LoVo (cell line): ENCODE measurements around the gene RMRP.

ENCODE experiments used
- DNase-seq: peaks from one replicate; pipeline ENCODE4 v3.0.0-alpha.2; 2016; ENCODE audit warnings: low spot score

The RMRP gene

DNA sequence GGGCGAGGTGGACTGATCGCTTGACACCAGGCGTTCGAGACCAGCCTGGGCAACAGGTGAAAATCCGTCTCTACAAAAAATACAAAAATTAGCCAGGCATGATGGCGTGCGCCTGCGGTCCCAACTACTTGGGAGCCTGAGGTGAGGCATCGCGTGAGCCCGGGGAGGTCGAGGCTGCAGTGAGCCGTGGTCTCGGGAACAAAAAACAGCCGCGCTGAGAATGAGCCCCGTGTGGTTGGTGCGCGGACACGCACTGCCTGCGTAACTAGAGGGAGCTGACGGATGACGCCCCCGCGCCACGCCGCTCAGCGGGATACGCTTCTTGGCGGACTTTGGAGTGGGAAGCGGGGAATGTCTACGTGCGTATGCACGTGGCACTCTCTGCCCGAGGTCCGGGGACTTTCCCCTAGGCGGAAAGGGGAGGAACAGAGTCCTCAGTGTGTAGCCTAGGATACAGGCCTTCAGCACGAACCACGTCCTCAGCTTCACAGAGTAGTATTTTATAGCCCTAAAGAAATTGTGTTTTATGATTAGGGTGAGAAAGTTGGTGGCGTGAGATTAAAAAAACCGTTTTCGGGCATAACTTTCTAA is at the start of gene RMRP:
Gene RMRP, minus strand, starts transcription at position 474 of the 591 bp plus-strand sequence.
- peak; percentile 98 for DNase-seq

DNA sequence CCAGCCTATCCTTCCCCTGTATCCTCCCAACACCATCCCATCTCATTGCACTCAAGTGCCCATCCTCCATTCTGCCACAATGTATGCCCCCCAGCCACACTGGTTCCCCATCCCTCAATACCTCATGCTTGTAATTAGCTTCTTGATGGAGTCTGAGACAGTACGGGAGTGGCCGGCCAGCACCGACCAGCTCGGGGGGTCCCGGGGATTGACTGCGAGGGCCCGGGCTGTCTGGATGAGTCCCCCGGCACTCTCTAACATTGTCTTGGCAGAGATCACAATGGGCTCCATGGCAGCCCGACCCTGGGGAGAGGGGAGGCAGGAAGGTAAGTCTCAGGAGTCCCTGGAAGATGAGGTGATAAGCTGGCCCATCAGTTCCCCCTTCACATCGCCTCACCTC is 49.1 kb upstream of the RMRP start:
- no peak for DNase-seq

DNA sequence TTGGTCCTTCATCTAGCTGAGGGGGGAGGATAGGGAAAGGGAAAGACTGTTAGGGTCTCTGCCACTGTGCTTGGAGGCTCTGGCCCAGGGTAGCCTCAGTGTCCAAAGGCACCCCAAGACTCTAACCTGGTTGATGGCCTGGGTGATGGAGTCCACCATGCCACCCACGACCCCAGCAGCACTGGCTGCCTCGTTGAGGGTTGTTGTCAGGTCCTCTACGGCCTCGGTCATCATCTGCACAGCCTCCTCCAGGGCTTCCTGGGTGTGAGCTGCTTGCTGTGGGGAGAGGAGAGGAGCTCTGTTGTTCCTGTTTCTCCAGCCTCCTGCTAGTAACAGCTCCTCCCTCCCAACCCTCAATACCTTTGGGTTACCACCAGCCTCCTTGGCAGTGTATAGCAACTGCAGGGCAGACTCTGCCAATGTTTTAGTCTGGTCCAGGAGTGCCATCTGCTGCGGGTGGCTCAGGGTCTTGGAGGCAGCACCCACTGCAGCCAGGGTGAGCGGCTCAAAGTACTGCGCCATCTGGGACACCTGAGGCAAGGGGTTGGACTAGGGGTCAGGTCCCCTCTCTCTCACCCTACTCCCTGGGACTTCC is 48.1 kb upstream of the RMRP start:
- DNase-seq = no peak

DNA sequence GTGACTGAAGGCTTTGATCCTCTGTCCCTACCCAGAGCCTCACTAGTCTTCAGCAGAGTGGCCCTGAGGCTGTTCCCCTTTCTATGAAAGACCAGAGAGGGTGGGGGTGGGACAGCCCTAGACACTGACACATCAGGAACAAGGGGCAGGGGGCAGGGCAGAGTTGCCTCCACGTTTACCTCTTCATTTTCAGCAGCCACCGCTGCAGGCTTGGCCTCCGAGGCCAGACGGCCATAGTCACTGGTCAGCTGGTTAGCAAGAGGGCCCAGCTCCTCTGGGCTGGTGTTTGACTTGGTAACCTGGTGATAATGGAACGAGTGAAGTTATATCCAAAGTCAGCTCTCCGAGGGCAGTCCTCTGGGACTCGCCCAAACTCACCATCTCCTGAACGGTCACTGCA is 47.6 kb upstream of the RMRP start:
- DNase-seq = no peak

DNA sequence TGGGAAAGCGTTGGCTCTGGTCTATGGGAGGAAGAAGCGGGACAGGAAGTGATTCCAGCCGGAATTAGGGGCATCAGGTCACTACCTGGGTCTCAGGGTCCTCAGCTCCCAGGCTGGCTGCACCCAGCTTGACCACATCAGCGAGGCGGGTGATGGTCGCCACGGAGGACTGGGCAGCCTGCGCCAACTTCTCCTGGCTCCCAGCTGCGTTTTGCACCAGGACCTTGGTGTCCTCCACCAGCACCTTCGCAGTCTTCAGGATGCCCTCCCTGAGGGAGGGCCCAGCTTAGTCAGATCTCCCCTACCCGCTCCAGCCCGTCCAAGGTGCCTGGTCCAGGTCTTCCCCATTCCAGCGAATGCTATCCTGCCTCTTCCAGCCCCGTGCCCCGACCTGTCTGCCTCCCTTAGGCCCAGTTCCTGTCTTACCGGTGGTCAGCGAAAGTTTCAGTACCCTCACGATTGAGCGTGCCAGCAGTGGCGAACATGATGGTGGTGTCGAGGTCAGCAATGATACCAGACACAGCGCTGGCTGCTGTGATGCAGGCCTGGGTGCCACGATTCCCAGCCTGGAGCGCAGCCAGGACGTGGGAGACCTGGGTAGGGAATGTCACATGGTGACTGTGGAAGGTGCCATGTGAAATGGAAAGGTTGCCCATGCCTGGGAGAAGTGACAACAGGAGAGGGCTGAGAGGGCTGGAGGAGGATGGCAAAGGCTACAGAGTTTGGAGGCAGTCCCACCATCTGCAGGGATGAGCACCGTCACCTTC is 46.3 kb upstream of the RMRP start:
- DNase-seq = no peak

DNA sequence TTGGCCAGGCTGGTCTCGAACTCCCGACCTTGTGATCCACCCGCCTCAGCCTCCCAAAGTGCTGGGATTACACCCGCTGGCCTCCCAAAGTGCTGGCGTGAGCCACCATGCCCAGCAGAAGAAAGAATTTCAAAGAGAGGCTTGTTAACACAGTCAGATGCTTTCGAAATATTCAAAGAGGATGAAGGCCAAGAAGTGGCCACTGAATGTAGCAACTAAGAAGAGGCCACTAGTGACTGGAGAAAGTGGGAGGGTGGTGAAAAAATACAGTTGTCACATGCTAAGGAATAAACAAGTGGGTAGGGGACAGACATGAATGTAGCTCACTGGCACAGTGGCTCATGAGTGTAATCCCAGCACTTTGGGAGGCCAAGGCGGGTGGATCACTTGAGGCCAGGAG is 44.9 kb upstream of the RMRP start:
- DNase-seq = no peak

GRCh38 chr9:35700942-35701341 is 43.1 kb upstream of the RMRP start:
- DNase-seq = no peak

GRCh38 chr9:35700031-35700430 is 42.2 kb upstream of the RMRP start:
- DNase-seq = no peak

DNA sequence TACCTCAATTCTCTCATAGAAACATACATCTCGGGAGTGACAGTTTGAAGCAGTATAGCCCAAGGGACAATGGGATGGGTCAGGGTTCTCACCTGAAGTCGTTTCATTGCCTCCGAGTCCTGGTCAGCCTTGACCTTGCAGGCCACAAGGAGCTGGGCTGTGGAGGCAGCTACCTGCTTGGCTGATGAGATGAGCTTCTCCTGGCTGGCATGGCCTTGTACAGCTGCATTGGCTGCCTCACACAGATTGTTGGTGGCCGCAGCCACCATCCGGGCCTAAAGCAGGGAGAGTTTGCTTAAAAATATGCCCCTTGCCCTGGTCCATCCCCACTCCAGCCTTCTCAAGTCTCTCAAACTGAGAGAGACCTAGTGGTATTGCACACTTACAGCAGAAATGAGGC is 40.4 kb upstream of the RMRP start:
- DNase-seq = no peak

GRCh38 chr9:35697486-35697885 is 39.7 kb upstream of the RMRP start:
- DNase-seq = no peak

GRCh38 chr9:35696520-35697215 is 38.8 kb upstream of the RMRP start:
- DNase-seq = peak; percentile 65

- no peak for DNase-seq
Observed at GRCh38 chr9:35695943-35696401, 38.2 kb upstream of the RMRP start.

- no peak for DNase-seq
Observed at GRCh38 chr9:35691757-35692301, 34.0 kb upstream of the RMRP start.

DNA sequence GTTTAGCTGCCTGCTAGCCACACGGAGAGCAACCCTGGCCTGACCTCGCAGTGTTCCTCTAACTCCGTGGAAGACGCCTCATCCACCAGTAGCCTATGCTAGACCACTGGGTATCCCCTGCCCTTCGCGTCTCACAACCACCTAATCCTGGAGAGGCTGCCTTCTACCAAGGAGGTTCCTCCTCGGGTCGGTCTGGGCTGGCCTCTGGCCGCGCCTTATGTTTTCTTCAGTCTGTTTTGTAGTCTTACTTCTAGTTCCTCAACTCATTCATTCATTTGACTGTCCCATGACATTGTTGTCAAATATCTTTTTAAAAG is 33.5 kb upstream of the RMRP start:
- DNase-seq = no peak

DNA sequence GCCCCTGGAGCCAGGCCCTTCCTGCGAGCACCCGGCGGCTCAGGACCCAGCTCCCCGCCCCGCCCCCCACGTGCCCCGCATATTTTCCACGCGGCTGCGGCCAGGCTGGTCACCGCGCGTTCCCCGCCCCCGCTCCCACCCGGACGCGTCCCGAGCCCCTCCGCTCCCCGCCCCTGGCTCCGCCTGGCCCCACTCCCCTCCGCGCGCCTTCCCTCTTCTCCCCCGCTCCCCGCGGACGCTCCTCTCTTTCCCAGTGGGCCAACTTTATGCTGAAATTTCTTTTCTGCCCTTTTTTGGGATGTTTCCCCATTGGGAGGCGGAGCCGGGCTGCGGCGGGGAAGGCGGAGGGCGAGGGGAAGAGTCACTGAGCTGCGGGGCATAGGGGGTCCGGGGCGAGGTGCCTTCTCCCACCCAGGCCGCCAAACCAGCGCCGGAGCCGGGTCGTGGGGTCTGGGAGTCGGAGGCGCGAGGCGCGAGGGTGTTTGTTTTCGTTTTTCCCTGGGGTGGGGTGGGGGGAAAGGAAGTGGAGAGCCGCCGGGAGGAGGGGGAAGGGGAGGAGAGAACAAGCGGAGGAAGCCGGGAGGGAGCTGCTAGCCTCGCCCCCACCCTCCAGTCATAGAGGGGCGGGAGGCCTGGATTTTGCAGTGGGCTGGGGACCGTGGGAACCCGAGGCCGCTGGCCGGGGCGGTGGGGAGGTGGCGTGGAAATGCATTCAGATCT is 33.0 kb upstream of the RMRP start:
- peak; percentile 11 for DNase-seq

DNA sequence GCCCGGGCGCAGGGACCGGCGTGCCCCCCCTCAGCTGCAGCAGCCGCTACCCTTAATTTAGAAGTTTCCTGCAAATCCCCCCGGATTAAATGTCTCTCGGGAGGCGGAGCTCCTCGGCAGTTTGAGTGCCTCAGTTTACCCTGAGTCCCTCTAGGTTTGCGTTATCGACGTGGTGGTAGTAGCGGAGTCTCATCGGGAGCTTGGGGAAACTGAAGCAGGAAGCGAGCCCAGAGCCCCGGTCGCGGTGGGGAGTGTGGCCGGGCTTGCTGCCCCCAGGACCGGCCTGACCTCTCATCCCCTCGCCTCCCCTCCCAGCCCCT is 32.4 kb upstream of the RMRP start:
- no peak for DNase-seq

- DNase-seq = no peak
Observed at GRCh38 chr9:35689542-35690293, 31.9 kb upstream of the RMRP start, which contains the start of gene TPM2. TSS of gene TPM2 (minus strand) at chr9:35689925. CDS start at chr9:35689817, 108 bp downstream.

- no peak for DNase-seq
Observed at GRCh38 chr9:35688558-35689541, 31.0 kb upstream of the RMRP start.

GRCh38 chr9:35687972-35688557 is 30.2 kb upstream of the RMRP start:
- no peak for DNase-seq

DNA sequence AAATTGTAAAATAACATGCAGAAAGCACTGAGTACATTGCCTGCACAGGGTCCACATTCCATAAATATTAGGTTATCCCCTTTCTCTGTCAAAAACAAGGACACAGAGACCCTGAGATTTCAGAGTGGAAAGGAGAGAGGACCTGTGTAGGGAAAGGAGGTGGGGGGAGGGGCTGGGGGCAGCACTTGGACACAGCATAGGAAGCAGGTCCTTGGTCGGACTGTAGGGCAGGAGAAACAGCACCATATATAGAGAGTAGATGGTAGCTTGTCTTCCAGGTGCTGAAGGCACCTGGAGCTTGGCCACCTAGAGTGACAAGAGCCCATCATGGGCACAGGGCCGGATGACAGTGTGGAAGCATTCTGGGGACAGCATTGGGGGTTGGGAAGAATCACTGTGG is 29.5 kb upstream of the RMRP start:
- DNase-seq = no peak
